ENCODE results near the gene ACP7. TPM values are rescaled to one million over a fixed set of nuclear protein-coding genes. Genes with fewer than 3 reads are reported as not detected.

Gene ACP7
- total RNA-seq, 1 donor from 2014 or later = not detected

GRCh38 chr19:39148939-39149529 is 64.9 kb downstream of the ACP7 start:
- Histone ChIP-seq H3K4me1 (ENCODE audit: insufficient read depth, low read length) (peaks cover 5% of the 10 kb centered on the region), H3K4me2 (ENCODE audit: low read length) (no peak overlapping the region), H2AFZ (ENCODE audit: low read depth, low read length) (no peak overlapping the region), H3K79me2 (ENCODE audit: insufficient read depth, low read length) (peaks cover 60% of the 10 kb centered on the region), H3K9me3 (ENCODE audit: insufficient read depth, low read depth, low read length) (no peaks in the 10 kb centered on the region), H3K4me3 (ENCODE audit: insufficient read depth, low read depth, low read length) (no peak overlapping the region), H3K27ac (ENCODE audit: low read depth, low read length) (no peak overlapping the region), H3K36me3 (ENCODE audit: insufficient read depth, low read length) (no peaks in the 10 kb centered on the region), H4K20me1 (ENCODE audit: insufficient read depth, low read length) (peaks cover 70% of the 10 kb centered on the region), H3K27me3 (ENCODE audit: insufficient read depth, low read length) (no peaks in the 10 kb centered on the region), H3K9ac (ENCODE audit: low read length) (no peak overlapping the region)
- Mint-ChIP-seq H3K27me3 (ENCODE audit: low read depth, unreplicated experiment) (no peaks in the 10 kb centered on the region), H3K36me3 (ENCODE audit: low read depth, unreplicated experiment) (peaks cover 11% of the 10 kb centered on the region), H3K9me3 (ENCODE audit: unreplicated experiment) (peaks cover 4% of the 10 kb centered on the region), H3K4me3 (ENCODE audit: unreplicated experiment) (no peak overlapping the region), H3K4me1 (ENCODE audit: low read depth, unreplicated experiment) (peaks cover 20% of the 10 kb centered on the region), H3K27ac (ENCODE audit: unreplicated experiment) (no peak overlapping the region)
- DNase-seq (ENCODE audit: low read depth) (no peak), FAIRE-seq (no peak)
- TF ChIP-seq, protein P1, sequence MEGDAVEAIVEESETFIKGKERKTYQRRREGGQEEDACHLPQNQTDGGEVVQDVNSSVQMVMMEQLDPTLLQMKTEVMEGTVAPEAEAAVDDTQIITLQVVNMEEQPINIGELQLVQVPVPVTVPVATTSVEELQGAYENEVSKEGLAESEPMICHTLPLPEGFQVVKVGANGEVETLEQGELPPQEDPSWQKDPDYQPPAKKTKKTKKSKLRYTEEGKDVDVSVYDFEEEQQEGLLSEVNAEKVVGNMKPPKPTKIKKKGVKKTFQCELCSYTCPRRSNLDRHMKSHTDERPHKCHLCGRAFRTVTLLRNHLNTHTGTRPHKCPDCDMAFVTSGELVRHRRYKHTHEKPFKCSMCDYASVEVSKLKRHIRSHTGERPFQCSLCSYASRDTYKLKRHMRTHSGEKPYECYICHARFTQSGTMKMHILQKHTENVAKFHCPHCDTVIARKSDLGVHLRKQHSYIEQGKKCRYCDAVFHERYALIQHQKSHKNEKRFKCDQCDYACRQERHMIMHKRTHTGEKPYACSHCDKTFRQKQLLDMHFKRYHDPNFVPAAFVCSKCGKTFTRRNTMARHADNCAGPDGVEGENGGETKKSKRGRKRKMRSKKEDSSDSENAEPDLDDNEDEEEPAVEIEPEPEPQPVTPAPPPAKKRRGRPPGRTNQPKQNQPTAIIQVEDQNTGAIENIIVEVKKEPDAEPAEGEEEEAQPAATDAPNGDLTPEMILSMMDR (IDR thresholded peaks at IDR 0.05; ENCODE audit: insufficient read depth, low read depth, low read length) = no peak
- no peak for TF ChIP-seq EZH2 (IDR thresholded peaks at IDR 0.05; ENCODE audit: insufficient read depth, low read length)

GRCh38 chr19:39150235-39150634 is 66.1 kb downstream of the ACP7 start:
- Mint-ChIP-seq H3K27ac (ENCODE audit: unreplicated experiment) (no peak overlapping the region), H3K9me3 (ENCODE audit: unreplicated experiment) (peaks cover 4% of the 10 kb centered on the region), H3K36me3 (ENCODE audit: low read depth, unreplicated experiment) (peaks cover 15% of the 10 kb centered on the region), H3K4me3 (ENCODE audit: unreplicated experiment) (no peak overlapping the region), H3K27me3 (ENCODE audit: low read depth, unreplicated experiment) (no peaks in the 10 kb centered on the region), H3K4me1 (ENCODE audit: low read depth, unreplicated experiment) (peaks cover 16% of the 10 kb centered on the region)
- Histone ChIP-seq H3K79me2 (ENCODE audit: insufficient read depth, low read length) (peaks cover 62% of the 10 kb centered on the region), H3K4me1 (ENCODE audit: insufficient read depth, low read length) (no peaks in the 10 kb centered on the region), H3K27me3 (ENCODE audit: insufficient read depth, low read length) (no peaks in the 10 kb centered on the region), H2AFZ (ENCODE audit: low read depth, low read length) (no peak overlapping the region), H3K4me3 (ENCODE audit: insufficient read depth, low read depth, low read length) (no peak overlapping the region), H3K9me3 (ENCODE audit: insufficient read depth, low read depth, low read length) (no peaks in the 10 kb centered on the region), H4K20me1 (ENCODE audit: insufficient read depth, low read length) (peaks cover 68% of the 10 kb centered on the region), H3K4me2 (ENCODE audit: low read length) (no peak overlapping the region), H3K36me3 (ENCODE audit: insufficient read depth, low read length) (no peaks in the 10 kb centered on the region), H3K9ac (ENCODE audit: low read length) (no peak overlapping the region), H3K27ac (ENCODE audit: low read depth, low read length) (no peak overlapping the region)
- TF ChIP-seq, protein P1 (IDR thresholded peaks at IDR 0.05; ENCODE audit: insufficient read depth, low read depth, low read length) = no peak
- TF ChIP-seq EZH2 (IDR thresholded peaks at IDR 0.05; ENCODE audit: insufficient read depth, low read length) = no peak
- FAIRE-seq (no peak), DNase-seq (ENCODE audit: low read depth) (no peak)

DNA sequence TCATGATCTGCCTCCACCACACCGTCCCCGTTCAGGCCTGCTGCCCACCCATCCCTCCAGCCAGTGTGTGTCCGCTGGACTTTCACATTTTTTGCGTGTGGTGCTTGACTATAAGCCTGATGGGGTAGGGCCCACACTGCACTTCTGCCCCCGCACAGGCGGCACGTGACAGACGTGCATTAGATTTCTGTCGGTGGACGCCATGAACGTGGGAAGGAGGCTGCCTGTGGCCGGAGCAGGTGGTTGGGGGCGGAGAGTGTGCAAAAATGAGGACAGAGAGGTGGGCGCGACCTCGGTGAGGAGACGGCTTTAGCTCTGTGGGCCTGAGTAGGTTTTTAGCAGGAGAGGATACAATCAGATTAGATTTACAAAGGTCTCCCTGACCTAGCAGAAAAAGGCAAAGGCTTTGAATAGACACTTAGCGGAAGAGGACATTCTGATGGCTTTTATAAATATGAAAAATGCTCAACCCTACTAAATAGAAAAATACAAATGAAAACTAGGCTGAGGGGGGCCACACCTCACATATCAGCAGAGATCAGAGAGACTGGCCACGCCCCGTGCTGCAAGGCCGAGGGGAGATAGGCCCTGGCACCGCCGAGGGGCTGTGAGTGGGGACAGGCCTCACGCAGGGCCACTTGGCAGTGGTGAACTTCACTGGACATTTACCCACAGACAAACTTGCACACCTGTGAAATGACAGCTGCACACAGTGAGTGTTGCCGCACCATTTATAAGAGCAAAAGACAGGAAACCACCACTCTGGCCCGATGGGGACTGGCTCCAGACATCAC is 66.8 kb downstream of the ACP7 start:
- H3K4me3 Mint-ChIP-seq (ENCODE audit: unreplicated experiment) = no peak overlapping the region
- H3K4me2 ChIP-seq (ENCODE audit: low read length) = no peak overlapping the region
- peaks cover 4% of the 10 kb centered on the region for H3K9me3 Mint-ChIP-seq (ENCODE audit: unreplicated experiment)
- H3K36me3 Mint-ChIP-seq (ENCODE audit: low read depth, unreplicated experiment) = peaks cover 15% of the 10 kb centered on the region
- TF ChIP-seq, protein P1 (IDR thresholded peaks at IDR 0.05; ENCODE audit: insufficient read depth, low read depth, low read length) = no peak
- TF ChIP-seq EZH2 (IDR thresholded peaks at IDR 0.05; ENCODE audit: insufficient read depth, low read length) = no peak
- peaks cover 16% of the 10 kb centered on the region for H3K4me1 Mint-ChIP-seq (ENCODE audit: low read depth, unreplicated experiment)
- H3K27ac ChIP-seq (ENCODE audit: low read depth, low read length) = no peak overlapping the region
- no peak overlapping the region for H2AFZ ChIP-seq (ENCODE audit: low read depth, low read length)
- FAIRE-seq (no peak), DNase-seq (ENCODE audit: low read depth) (no peak)
- no peaks in the 10 kb centered on the region for H3K9me3 ChIP-seq (ENCODE audit: insufficient read depth, low read depth, low read length)
- H3K79me2 ChIP-seq (ENCODE audit: insufficient read depth, low read length) = peaks cover 63% of the 10 kb centered on the region
- H4K20me1 ChIP-seq (ENCODE audit: insufficient read depth, low read length) = peaks cover 67% of the 10 kb centered on the region
- H3K9ac ChIP-seq (ENCODE audit: low read length) = no peak overlapping the region
- H3K27me3 ChIP-seq (ENCODE audit: insufficient read depth, low read length) = no peaks in the 10 kb centered on the region
- H3K27ac Mint-ChIP-seq (ENCODE audit: unreplicated experiment) = no peak overlapping the region
- H3K4me3 ChIP-seq (ENCODE audit: insufficient read depth, low read depth, low read length) = no peak overlapping the region
- H3K4me1 ChIP-seq (ENCODE audit: insufficient read depth, low read length) = no peaks in the 10 kb centered on the region
- H3K36me3 ChIP-seq (ENCODE audit: insufficient read depth, low read length) = no peaks in the 10 kb centered on the region
- H3K27me3 Mint-ChIP-seq (ENCODE audit: low read depth, unreplicated experiment) = no peaks in the 10 kb centered on the region
